Measurements from ENCODE around the gene IL4.

The IL4 gene

GRCh38 chr5:132662925-132663770 is 10.6 kb upstream of the IL4 start (continued):
- 0 out of 2 replicates have a peak, but pooled peaks have one; percentile 29 for TF ChIP-seq ZNF600 (tag by site-specific recombination; IDR thresholded peaks at IDR 0.05)
- TF ChIP-seq ZNF175 (tag by site-specific recombination; IDR thresholded peaks at IDR 0.05): no peak
- TF ChIP-seq ZBTB20 (tag by site-specific recombination; IDR thresholded peaks at IDR 0.05): peak; percentile 20; the same call in 1 of the 2 replicates
- TF ChIP-seq ZNF776 (tag by site-specific recombination; IDR thresholded peaks at IDR 0.05; ENCODE audit: borderline replicate concordance): no peak
- TF ChIP-seq ZNF48 (tag by site-specific recombination; IDR thresholded peaks at IDR 0.05): no peak

- ChIA-PET CTCF (no interaction called here), POLR2A (interaction anchor here (1.4 kb wide), 1 partner anchor 74 kb away, joined by 3 read pairs; the partner anchor contains the start of gene KIF3A)
- Histone ChIP-seq H3K36me3 (ENCODE audit: control insufficient read depth in 2 of 2, insufficient read depth in 1 of 2, low read length in 2 of 2) (no peaks in the 10 kb centered on the region), H3K4me1 (ENCODE audit: control insufficient read depth, insufficient read depth, low read length) (no peaks in the 10 kb centered on the region), H3K4me3 (ENCODE audit: low read depth, low read length) (no peak overlapping the region), H3K9me3 (ENCODE audit: control insufficient read depth, insufficient read depth, low read depth, low read length) (no peaks in the 10 kb centered on the region), H3K27ac (ENCODE audit: extremely low read depth, low read depth, low read length) (no peak overlapping the region)
- no peak for TF ChIP-seq ZNF488 (tag by site-specific recombination; IDR thresholded peaks at IDR 0.05)
- TF ChIP-seq GLIS2 (tag by site-specific recombination; IDR thresholded peaks at IDR 0.05): no peak
- TF ChIP-seq ZNF571 (tag by site-specific recombination; IDR thresholded peaks at IDR 0.05): no peak
- TF ChIP-seq ZNF624 (tag by site-specific recombination; IDR thresholded peaks at IDR 0.05): no peak
- no peak for TF ChIP-seq ZNF311 (tag by site-specific recombination; IDR thresholded peaks at IDR 0.05; ENCODE audit: borderline replicate concordance)
- no peak for TF ChIP-seq ZNF132 (tag by site-specific recombination; IDR thresholded peaks at IDR 0.05; ENCODE audit: borderline replicate concordance)
- TF ChIP-seq ZNF473 (tag by site-specific recombination; IDR thresholded peaks at IDR 0.05): no peak
- TF ChIP-seq ZSCAN18 (tag by site-specific recombination; IDR thresholded peaks at IDR 0.05): no peak
- no peak for TF ChIP-seq ZNF433 (tag by site-specific recombination; IDR thresholded peaks at IDR 0.05; ENCODE audit: low read depth)
- no peak for TF ChIP-seq BCL6B (tag by site-specific recombination; IDR thresholded peaks at IDR 0.05)
These were observed 9.8 kb upstream of the IL4 start for GRCh38 chr5:132663771-132664695.

- H3K9me3 ChIP-seq (ENCODE audit: control insufficient read depth, insufficient read depth, low read depth, low read length): no peaks in the 10 kb centered on the region
- POLR2A ChIA-PET: interaction anchor here (1.4 kb wide), 1 partner anchor 73 kb away, joined by 3 read pairs; the partner anchor contains the start of gene KIF3A
- TF ChIP-seq OVOL3 (tag by site-specific recombination; IDR thresholded peaks at IDR 0.05): no peak
- no peak for TF ChIP-seq ZNF488 (tag by site-specific recombination; IDR thresholded peaks at IDR 0.05)
- no peak for TF ChIP-seq ZNF621 (tag by site-specific recombination; IDR thresholded peaks at IDR 0.05)
- no peak for TF ChIP-seq ZNF223 (tag by site-specific recombination; IDR thresholded peaks at IDR 0.05)
- no peak for TF ChIP-seq SCRT2 (tag by site-specific recombination; IDR thresholded peaks at IDR 0.05)
- TF ChIP-seq ZNF174 (tag by site-specific recombination; IDR thresholded peaks at IDR 0.05): no peak
- TF ChIP-seq ZNF670 (tag by site-specific recombination; IDR thresholded peaks at IDR 0.05; ENCODE audit: low read depth): no peak
- no peak for TF ChIP-seq ZNF10 (tag by site-specific recombination; IDR thresholded peaks at IDR 0.05)
- no peak for TF ChIP-seq PRDM4 (tag by site-specific recombination; IDR thresholded peaks at IDR 0.05)
- TF ChIP-seq ZNF324 (tag by site-specific recombination; IDR thresholded peaks at IDR 0.05): no peak
- TF ChIP-seq ZNF843 (tag by site-specific recombination; IDR thresholded peaks at IDR 0.05): no peak
- H3K4me1 ChIP-seq (ENCODE audit: control insufficient read depth, insufficient read depth, low read length): no peaks in the 10 kb centered on the region
- no peak overlapping the region for H3K27ac ChIP-seq (ENCODE audit: extremely low read depth, low read depth, low read length)
- H3K4me3 ChIP-seq (ENCODE audit: low read depth, low read length): no peak overlapping the region
- CTCF ChIA-PET: no interaction called here
- H3K36me3 ChIP-seq (ENCODE audit: control insufficient read depth in 2 of 2, insufficient read depth in 1 of 2, low read length in 2 of 2): no peaks in the 10 kb centered on the region
These were observed 9.0 kb upstream of the IL4 start for GRCh38 chr5:132664696-132665209.
